Stimulated activated CD4-positive, alpha-beta T cell treated with anti-CD3 and anti-CD28 coated beads, Interleukin-12 subunit alpha, Interleukin-12 subunit beta, amount 100 ng/mL, for 24 hours (primary cell): ENCODE data around the gene OVAAL.

Experiments used
- DNase-seq, 2 experiments: peaks; one replicate each; pipeline ENCODE4 v3.0.0-alpha.2; 2020; ENCODE audit warnings: low read depth in 2 of 2

OVAAL gene

DNA sequence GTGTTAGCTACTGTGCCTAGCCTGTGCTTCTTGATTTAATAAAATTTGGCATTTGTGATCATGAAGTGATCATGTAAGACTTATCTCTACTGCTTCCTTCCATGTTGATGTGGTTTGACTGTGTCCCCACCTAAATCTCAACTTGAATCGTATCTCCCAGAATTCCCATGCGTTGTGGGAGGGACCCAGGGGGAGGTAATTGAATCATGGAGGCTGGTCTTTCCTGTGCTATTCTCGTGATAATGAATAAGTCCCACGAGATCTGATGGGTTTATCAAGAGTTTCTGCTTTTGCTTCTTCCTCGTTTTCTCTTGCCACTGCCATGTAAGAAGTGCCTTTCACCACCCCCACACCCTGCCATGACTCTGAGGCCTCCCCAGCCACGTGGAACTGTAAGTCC lies at the start of gene OVAAL:
Gene OVAAL (plus strand): TSS at position 301 of the 400 bp plus-strand sequence.
- DNase-seq: no peak

DNA sequence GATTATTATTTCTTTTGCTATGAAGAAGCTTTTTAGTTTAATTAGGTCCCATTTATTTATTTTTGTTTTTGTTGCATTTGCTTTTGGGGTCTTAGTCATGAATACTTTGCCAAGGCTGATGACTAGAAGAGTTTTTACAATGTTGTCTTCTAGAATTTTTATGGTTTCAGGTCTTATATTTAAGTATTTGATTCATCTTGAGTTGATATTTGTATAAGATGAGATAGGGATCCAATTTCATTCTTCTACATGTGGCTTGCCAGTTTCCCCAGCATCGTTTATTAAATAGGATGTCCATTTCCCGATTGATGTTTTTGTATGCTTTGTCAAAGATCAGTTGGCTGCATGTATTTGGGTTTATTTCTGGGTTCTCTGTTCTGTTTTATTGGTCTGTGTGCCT lies 47.9 kb upstream of the OVAAL start:
- DNase-seq: no peak

- DNase-seq: no peak
These were observed 45.2 kb upstream of the OVAAL start for GRCh38 chr1:180513531-180513930.

DNA sequence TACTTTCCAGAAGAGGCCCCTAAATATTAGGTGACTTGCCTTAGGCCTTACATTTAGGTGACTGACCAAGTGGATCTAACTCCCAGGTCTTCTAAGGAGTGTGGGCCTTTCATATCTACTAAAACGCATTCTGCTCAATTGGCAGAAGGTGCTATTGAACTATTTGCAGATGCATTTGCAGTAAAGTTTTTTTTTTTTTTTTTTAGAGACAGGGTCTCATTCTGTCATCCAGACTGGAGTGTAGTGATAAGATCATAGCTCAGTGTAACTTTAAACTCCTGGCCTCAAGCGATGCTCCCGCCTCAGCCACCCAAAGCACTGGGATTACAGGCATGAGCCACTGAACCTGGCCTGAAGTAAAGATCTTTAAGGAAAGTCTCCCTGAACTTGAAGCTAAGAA lies 43.4 kb upstream of the OVAAL start:
- no peak for DNase-seq

- DNase-seq: peak in 1 of 2 experiments; percentile 39
These were observed 42.8 kb upstream of the OVAAL start for GRCh38 chr1:180515857-180516388.

DNA sequence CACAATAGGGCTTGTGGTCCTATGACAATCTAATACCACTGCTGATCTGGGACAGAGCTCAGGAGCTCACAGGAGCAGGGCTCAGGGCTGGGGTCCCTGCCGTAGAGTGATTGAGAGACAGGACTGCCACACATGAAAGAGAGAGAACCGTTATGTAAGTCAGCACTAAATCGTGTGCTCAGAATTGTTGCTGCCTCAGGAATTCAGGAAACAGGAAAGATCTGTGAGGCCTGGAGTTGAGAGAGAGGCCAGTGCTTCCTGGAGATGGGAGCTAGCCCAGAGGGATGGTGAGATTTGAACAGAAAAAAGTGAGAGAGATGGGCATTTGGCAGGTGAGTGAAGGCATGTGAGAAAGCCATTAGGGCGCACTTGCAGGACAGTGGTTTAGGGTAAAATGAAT lies 38.9 kb upstream of the OVAAL start:
- DNase-seq: no peak

DNA sequence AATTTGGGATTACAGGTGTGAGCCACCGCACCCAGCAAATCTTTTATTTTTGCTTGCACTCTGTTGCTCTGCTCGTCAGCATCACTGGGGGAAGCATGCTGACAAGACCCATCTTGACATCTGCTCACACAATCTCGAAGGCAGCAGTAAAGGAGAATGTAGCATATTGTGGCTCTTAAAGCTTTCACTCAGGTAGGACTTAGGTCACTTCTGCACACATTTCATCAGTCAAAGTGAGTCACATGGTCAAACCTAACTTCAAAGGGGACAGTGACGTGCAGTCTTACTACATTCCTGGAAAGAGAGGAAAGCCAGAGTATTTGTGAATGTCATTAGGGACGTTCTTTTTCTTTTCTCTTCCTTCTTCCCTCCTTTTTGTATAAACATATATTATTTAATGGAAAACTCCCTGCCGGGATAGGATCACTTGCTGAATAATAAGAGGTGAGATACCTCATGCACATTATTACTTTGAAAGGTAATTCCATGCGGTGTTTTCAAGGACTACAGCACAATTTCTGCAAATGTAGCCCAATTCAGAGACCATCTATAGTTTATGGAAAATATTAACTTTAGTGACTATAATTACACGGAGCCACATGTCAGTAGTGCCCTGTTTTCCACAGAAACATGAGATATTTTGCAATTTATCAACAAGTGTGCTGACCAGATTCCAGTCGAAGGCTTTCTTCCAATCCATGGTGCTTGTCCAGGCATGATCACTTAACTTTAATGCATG lies 37.1 kb upstream of the OVAAL start:
- no peak for DNase-seq

DNA sequence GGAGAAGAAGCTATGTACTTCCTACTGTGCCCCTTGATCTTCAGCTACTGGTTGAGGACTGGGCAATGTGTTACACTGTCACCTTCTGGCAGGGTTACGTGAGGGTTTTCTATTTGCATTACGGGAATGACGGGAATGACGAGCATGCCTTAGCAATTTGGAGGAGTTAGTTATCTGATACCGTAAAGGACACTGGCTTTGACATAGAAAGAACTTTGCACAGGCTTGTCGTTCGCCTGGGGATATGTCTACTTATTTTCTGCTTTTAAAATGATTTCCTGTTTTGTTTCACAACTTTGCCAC lies 36.6 kb upstream of the OVAAL start:
- DNase-seq: no peak

DNA sequence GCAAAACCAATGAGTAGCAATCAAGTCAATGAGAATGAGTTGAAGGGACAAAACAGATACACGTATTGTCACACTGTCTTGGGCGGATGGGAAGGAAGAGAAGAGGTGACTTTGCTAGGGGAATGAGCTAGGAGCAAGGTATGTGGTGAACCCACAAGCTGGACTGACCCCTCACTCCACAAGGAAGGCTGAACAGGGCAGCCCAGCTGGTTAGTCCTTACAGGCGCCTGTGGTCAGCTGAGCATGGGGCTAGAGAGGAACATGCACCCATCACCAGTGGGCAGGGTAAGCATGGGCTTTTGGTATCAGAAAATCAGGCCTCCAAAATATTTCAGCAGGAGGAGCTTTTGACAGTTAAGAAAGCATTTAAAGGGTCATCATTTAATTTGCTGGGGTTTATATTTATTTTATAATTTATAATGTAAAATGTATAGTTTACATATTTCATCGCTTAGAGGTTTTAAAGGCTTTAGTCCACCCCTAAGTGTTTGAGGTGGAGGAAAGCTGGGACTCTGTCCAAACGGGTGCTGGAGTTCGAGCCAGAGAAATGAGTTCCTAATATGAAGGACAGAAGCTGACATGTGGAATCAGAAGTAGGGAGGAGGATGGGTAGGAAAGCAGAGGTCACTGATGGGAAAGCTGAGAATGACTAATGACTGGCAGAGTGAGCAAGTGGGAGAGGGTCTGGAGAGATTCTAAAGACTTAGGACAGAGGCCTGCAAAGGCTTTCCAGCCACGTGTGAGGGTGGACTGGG lies 34.4 kb upstream of the OVAAL start:
- no peak for DNase-seq

DNA sequence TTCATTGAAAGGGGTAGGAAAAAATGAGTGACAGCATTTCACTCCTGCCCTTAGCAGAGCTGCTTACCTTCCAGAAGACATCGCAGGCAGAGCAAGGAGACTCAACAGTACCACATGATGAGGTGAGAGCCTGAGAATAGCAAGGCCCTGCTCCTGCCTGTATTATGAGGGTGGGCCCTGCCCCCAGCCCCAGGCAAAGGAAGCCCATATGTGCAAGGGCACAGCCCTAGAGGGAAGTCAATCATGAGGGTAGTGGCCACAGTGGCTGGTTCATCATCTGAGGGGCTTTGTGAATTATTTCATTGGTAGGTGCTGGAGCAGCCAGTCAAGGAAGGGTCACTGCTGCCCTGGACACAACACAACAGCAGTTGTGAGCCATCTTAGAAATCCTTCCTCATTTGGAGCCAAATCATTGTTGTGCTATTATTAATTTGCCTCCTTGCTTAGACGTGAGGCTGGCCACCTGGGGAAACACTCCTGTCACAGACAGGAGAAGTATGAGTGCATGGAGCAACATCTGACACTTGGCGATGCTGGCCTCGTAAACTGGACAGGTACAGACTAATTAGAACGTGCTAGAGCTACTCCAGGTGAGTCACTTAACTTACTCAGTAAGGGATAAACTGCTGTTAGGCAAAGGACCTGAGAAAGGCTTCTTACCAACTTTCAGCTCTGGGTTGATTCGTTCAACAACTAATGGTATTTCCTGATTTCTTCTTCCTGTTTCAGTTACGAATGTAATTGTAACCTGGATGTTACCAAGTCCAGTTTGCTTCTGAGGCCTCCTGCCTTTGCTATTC lies 33.6 kb upstream of the OVAAL start:
- no peak for DNase-seq

- DNase-seq: no peak
These were observed 33.1 kb upstream of the OVAAL start for GRCh38 chr1:180525715-180526039.

DNA sequence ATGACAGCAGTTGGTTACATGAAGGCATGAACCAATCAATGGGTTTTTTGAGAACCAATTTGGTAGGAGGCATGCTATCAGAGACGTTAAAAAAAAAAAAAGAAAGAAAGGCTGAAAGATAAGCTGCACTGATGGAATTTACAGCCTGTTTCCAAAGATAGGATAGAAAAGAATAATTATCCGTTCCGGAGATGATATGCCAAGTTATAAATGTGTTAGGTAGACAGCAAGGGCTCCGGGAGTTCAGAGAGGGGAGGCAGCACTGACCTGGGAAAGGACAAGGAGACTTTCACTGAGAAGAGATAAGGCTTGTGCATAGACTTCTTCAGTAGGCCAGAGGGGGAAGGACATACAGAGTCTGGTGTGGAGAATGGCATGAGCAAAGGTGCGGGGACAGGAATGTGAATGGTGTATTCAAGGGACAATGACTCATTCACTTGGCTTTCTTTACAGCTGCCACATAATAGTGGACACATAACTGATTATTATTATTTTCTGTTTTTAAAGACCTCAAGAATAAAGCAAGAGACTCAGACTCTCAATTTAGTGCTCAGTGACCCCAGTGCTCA lies 31.6 kb upstream of the OVAAL start:
- DNase-seq: no peak

DNA sequence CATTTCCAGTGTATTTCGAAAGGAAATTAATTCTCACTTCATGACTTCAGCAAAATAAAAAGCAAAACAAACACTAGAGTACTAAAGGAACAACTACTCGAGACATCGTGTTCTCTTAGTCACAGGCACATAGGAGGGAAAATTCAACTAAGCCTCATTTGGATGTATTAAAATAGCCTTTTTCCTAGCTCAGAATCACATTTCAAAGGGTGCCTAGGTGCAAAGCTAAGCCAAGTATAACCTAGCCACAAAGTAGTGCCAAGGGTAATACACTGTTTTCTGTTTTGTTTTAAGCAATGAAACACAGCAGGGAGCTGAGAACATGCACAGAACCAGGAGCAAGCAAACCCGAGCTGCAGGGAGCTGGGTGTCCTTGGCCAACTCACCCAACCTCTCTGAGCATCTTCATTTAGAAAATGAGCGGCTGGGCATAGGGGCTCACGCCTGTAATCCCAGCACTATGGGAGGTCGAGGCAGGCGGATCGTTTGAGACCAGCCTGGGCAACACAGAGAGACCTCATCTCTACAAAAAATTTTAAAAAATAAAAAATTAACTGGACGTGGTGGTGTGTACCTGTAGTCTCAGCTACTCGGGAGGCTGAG lies 29.8 kb upstream of the OVAAL start:
- no peak for DNase-seq

GRCh38 chr1:180530501-180530900 lies 28.3 kb upstream of the OVAAL start:
- DNase-seq: no peak

GRCh38 chr1:180532854-180533253 lies 25.9 kb upstream of the OVAAL start:
- DNase-seq: no peak

- DNase-seq: peak; percentile 32 to 63
These were observed 25.3 kb upstream of the OVAAL start for GRCh38 chr1:180533266-180533987.

GRCh38 chr1:180534214-180534613 lies 24.6 kb upstream of the OVAAL start:
- no peak for DNase-seq

GRCh38 chr1:180535418-180535999 lies 23.3 kb upstream of the OVAAL start:
- DNase-seq: no peak

DNA sequence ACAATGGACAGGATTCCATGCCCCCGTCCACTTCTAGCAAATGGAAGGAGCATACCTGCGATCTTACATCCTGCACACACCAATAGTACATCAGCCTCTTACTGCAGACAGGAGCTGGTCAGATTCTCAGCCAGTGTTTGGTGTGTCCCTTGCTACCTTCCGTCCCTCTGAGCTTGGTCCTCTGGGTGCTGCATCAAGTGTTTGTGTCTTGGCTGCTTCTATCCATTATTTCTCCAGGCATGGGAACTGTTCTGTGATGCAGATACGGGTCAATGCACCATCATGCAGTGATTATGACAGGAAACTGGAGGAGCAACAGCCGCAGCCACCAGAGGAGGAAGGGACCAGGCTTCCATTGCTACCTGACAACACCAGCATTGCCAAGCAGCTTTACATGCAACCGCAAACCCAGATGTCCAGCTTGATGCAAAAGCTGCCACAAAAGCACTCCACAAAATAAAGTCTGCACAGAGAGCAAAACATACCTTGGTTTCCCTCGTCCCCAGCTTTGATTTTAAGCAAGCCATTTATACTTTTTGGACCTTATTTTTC lies 21.9 kb upstream of the OVAAL start:
- no peak for DNase-seq

- no peak for DNase-seq
These were observed 19.6 kb upstream of the OVAAL start for GRCh38 chr1:180539136-180539535.
